HCT116 (cell line): ENCODE data around the gene IL31. TPM values are rescaled to one million over a fixed set of nuclear protein-coding genes. Genes with fewer than 3 reads are reported as not detected.
A peak's percentile ranks its signal among the peaks of the same experiment; 100 is the strongest.

ENCODE experiments used
- ATAC-seq: fragments of 200-7000 bp; cut with Tn5 transposase; 2 replicates; pipeline ENCODE4 v1.9.1; 2020; ENCODE audit warnings: mild to moderate bottlenecking, moderate library complexity
- BruUV-seq: library from RNA; stranded (reverse); fragments of 400-500 nt; replicated peaks from 2 replicates; lab custom pipeline; 2021; lab: Mats Ljungman, UMichigan
- CTCF ChIA-PET: fragments of 300-600 bp; sonication (Branson Sonifier 250); formaldehyde crosslinking; loops from one replicate; lab custom pipeline; 2021; ENCODE audit warnings: antibody characterized with exemption; lab: Charles Lee
- POLR2A ChIA-PET: fragments of 300-600, 350-600 bp; sonication (Branson Sonifier 250); formaldehyde crosslinking; loops from one replicate; lab custom pipeline; 2021; ENCODE audit warnings: antibody characterized with exemption; lab: Charles Lee
- RAD21 ChIA-PET, 2 experiments: fragments of 300-600 bp; sonication (Branson Sonifier 250); formaldehyde crosslinking; loops; one replicate each; lab custom pipeline; 2023; ENCODE audit warnings: low total read pairs in 2 of 2; ENCODE audit not compliant: uncharacterized antibody in 2 of 2, unreplicated experiment in 2 of 2, low non-redundant PET in 1 of 2; lab: Charles Lee
- DNase-seq: peaks from one replicate; pipeline ENCODE4 v3.0.0-alpha.2; 2010; ENCODE audit warnings: low read depth, low spot score
- H2AFZ ChIP-seq: fragments of 200-600 bp; shearing (Covaris generic), sonication (generic); 2 replicates; pipeline ENCODE4 v1.6.1; 2017; ENCODE audit warnings: low read depth, mixed run types, mixed read lengths, antibody characterized with exemption, low read length; ENCODE audit not compliant: poor library complexity, severe bottlenecking
- H3K27ac ChIP-seq: 2 replicates; pipeline ENCODE4 v1.5.1; 2012; ENCODE audit warnings: low read depth, low read length
- H3K27me3 ChIP-seq: fragments of 200-600 bp; sonication (generic); 2 replicates; pipeline ENCODE4 v1.6.1; 2016; ENCODE audit warnings: mixed run types, low read length, mixed read lengths; ENCODE audit not compliant: insufficient read depth
- H3K36me3 ChIP-seq, 2 experiments: fragments of 200-500 bp in 1 of 2; fragments of 200-600 bp in 1 of 2; sonication (Bioruptor generic) in 1 of 2; sonication (generic) in 1 of 2; 2 replicates each; pipeline versions ENCODE4 v1.5.1 to v1.6.1; 2014 to 2016; ENCODE audit warnings: low read length in 2 of 2, inconsistent platforms in 1 of 2, mixed read lengths in 1 of 2, mixed run types in 1 of 2; ENCODE audit not compliant: insufficient read depth in 2 of 2, control insufficient read depth in 1 of 2
- H3K4me1 ChIP-seq, 2 experiments: fragments of 200-600 bp in 1 of 2; sonication (generic) in 1 of 2; 2 replicates each; pipeline versions ENCODE4 v1.5.1 to v1.6.1; 2012 to 2017; ENCODE audit warnings: low read length in 2 of 2, inconsistent platforms in 1 of 2, mild to moderate bottlenecking in 1 of 2, mixed read lengths in 1 of 2, mixed run types in 1 of 2, moderate library complexity in 1 of 2; ENCODE audit not compliant: insufficient read depth in 2 of 2, control insufficient read depth in 1 of 2
- H3K4me2 ChIP-seq: fragments of 200-600 bp; sonication (generic); 2 replicates; pipeline ENCODE4 v1.6.1; 2017; ENCODE audit warnings: mixed run types, low read length, mixed read lengths
- H3K4me3 ChIP-seq, 2 experiments: fragments of 200-600 bp in 1 of 2; sonication (generic) in 1 of 2; replicated peaks in 1 of 2; 2 replicates each; pipeline ENCODE4 v1.5.1; 2011 to 2016; ENCODE audit warnings: low read length in 2 of 2, control low read depth in 1 of 2, low read depth in 1 of 2, mild to moderate bottlenecking in 1 of 2, mixed read lengths in 1 of 2, mixed run types in 1 of 2
- H3K79me2 ChIP-seq: fragments of 200-600 bp; sonication (generic); 2 replicates; pipeline ENCODE4 v1.6.1; 2017; ENCODE audit warnings: mild to moderate bottlenecking, mixed run types, low read length, moderate library complexity, mixed read lengths; ENCODE audit not compliant: insufficient read depth
- H3K9ac ChIP-seq: fragments of 200-600 bp; sonication (generic); 2 replicates; pipeline ENCODE4 v1.6.1; 2016; ENCODE audit warnings: low read length, mixed read lengths
- H3K9me2 ChIP-seq: fragments of 200-600 bp; sonication (generic), shearing (Covaris generic); 2 replicates; pipeline ENCODE4 v1.6.1; 2017; ENCODE audit warnings: mixed run types, mild to moderate bottlenecking, moderate library complexity; ENCODE audit not compliant: insufficient read depth
- H3K9me3 ChIP-seq, 2 experiments: fragments of 200-500 bp in 1 of 2; fragments of 200-600 bp in 1 of 2; sonication (Bioruptor generic) in 1 of 2; sonication (generic) in 1 of 2; 2 replicates each; pipeline ENCODE4 v1.6.1; 2014 to 2017; ENCODE audit warnings: low read length in 2 of 2, mixed read lengths in 2 of 2, inconsistent platforms in 1 of 2, low read depth in 1 of 2, mild to moderate bottlenecking in 1 of 2, mixed run types in 1 of 2, moderate library complexity in 1 of 2; ENCODE audit not compliant: control insufficient read depth in 1 of 2, insufficient read depth in 1 of 2
- H4K20me1 ChIP-seq: fragments of 200-600 bp; sonication (generic), shearing (Covaris generic); 2 replicates; pipeline ENCODE4 v1.6.1; 2017; ENCODE audit warnings: mixed run types, mild to moderate bottlenecking, moderate library complexity; ENCODE audit not compliant: insufficient read depth
- CBX3 ChIP-seq: IDR thresholded peaks from 2 replicates; pipeline ENCODE4 v1.6.1; 2012; ENCODE audit warnings: low read depth
- CEBPB ChIP-seq: IDR thresholded peaks from 2 replicates; pipeline ENCODE4 v1.6.1; 2012; ENCODE audit warnings: low read depth
- CTCF ChIP-seq, 3 experiments: fragments of 200-600 bp in 1 of 3; sonication (generic) in 1 of 3; IDR thresholded peaks in 2 of 3; conservative IDR thresholded peaks in 1 of 3; 2 replicates each; pipeline ENCODE4 v1.5.1; 2012 to 2017; ENCODE audit warnings: low read depth in 2 of 3, low read length in 2 of 3, antibody characterized with exemption in 1 of 3, borderline replicate concordance in 1 of 3, control low read depth in 1 of 3, mild to moderate bottlenecking in 1 of 3, mixed read lengths in 1 of 3, mixed run types in 1 of 3, moderate library complexity in 1 of 3; ENCODE audit not compliant: insufficient read depth in 1 of 3
- EGR1 ChIP-seq: IDR thresholded peaks from 2 replicates; pipeline ENCODE4 v1.6.1; 2012; ENCODE audit warnings: low read depth
- ELF1 ChIP-seq: IDR thresholded peaks from 2 replicates; pipeline ENCODE4 v1.6.1; 2012; ENCODE audit warnings: low read depth, borderline replicate concordance
- EZH2 ChIP-seq: fragments of 200-600 bp; sonication (generic); IDR thresholded peaks from 2 replicates; pipeline ENCODE4 v1.6.1; 2017; ENCODE audit warnings: antibody characterized with exemption, mixed run types
- EZH2phosphoT487 ChIP-seq: fragments of 200-600 bp; IDR thresholded peaks from 2 replicates; pipeline ENCODE4 v1.6.1; 2018; ENCODE audit warnings: antibody characterized with exemption, borderline replicate concordance
- FOSL1 ChIP-seq: IDR thresholded peaks from 2 replicates; pipeline ENCODE4 v1.6.1; 2012; ENCODE audit warnings: low read depth
- JUND ChIP-seq: IDR thresholded peaks from 2 replicates; pipeline ENCODE4 v1.6.1; 2012
- MAX ChIP-seq: IDR thresholded peaks from 2 replicates; pipeline ENCODE4 v1.6.1; 2012
- POLR2A ChIP-seq: IDR thresholded peaks from 2 replicates; pipeline ENCODE4 v1.7.0; 2011; ENCODE audit warnings: borderline replicate concordance; ENCODE audit not compliant: insufficient read depth, insufficient read length; ENCODE audit errors: extremely low read depth
- POLR2AphosphoS5 ChIP-seq: IDR thresholded peaks from 2 replicates; pipeline ENCODE4 v1.6.1; 2011; ENCODE audit warnings: mild to moderate bottlenecking, low read depth, low read length, moderate library complexity
- REST ChIP-seq: IDR thresholded peaks from 2 replicates; pipeline ENCODE4 v1.6.1; 2012; ENCODE audit warnings: low read depth
- SP1 ChIP-seq: IDR thresholded peaks from 2 replicates; pipeline ENCODE4 v1.6.1; 2012; ENCODE audit warnings: low read depth
- SRF ChIP-seq: IDR thresholded peaks from 2 replicates; pipeline ENCODE4 v1.6.1; 2012; ENCODE audit warnings: low read depth
- TCF7L2 ChIP-seq: IDR thresholded peaks from 2 replicates; pipeline ENCODE4 v1.7.0; 2011; ENCODE audit warnings: borderline replicate concordance, inconsistent platforms; ENCODE audit not compliant: insufficient read depth, insufficient read length; ENCODE audit errors: extremely low read depth
- YY1 ChIP-seq: IDR thresholded peaks from 2 replicates; pipeline ENCODE4 v1.6.1; 2011; ENCODE audit warnings: low read length, low read depth, moderate library complexity, mild to moderate bottlenecking; ENCODE audit not compliant: insufficient replicate concordance; ENCODE audit errors: extremely low read depth
- ZFX ChIP-seq: fragments of 450-650 bp; IDR thresholded peaks from 2 replicates; pipeline ENCODE4 v1.6.1; 2017
- ZNF274 ChIP-seq: fragments of 200-500 bp; sonication (Bioruptor generic); IDR thresholded peaks from 2 replicates; pipeline ENCODE4 v1.6.1; 2014; ENCODE audit warnings: mild to moderate bottlenecking, low read depth, low read length, inconsistent platforms
- intact Hi-C: fragments of 100-400 bp; cut with micrococcal nuclease; formaldehyde crosslinking; loops from 2 replicates; pipeline ENCODE4 v1.10.0; 2022
- total RNA-seq: library from RNA; stranded (reverse); gene quantifications from one replicate; pipeline ENCODE4 v1.2.1, GENCODE V29; 2021; ENCODE audit not compliant: unreplicated experiment
- TF ChIP-seq, protein P1 (sequence below): IDR thresholded peaks from 2 replicates; pipeline ENCODE4 v1.6.1; 2011; ENCODE audit warnings: mild to moderate bottlenecking, low read length, moderate library complexity; ENCODE audit not compliant: insufficient replicate concordance; ENCODE audit errors: extremely low read depth
- TF ChIP-seq, protein P2 (sequence below): IDR thresholded peaks from 2 replicates; pipeline ENCODE4 v1.6.1; 2012

IL31 gene
- total RNA-seq, 1 experiment from 2014 or later, result not detected

DNA sequence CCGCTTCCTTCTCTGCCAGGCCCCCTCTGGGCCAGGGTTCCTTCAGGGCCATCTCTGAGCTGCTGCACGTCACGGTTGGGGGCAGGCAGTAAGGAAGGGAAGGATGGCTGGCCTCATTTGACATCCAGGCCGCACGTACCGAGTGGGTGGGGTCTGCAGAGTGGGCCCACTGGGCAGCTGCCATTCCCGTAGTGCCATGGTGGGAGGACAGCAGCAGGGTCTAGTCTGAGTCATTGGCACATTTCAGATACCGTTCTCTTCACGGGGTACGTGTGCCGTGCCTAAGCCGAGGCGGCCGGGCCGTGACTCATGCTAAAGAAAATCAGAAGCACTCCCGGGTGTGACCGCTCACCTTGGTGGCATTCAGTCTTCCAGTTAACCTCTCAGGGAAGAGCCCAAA, 43.9 kb downstream of the IL31 start:
- H3K4me2 ChIP-seq, result peak overlapping the region; percentile 62
- H3K27ac ChIP-seq, result peak overlapping the region; percentile 79
- ATAC-seq, result peak; percentile 81
- peak; percentile 44 for TF ChIP-seq FOSL1
- TF ChIP-seq CTCF (IDR thresholded peaks at IDR 0.05 in 2 of 3, conservative IDR thresholded peaks at IDR 0.05 in 1 of 3; ENCODE audit: borderline replicate concordance in 1 of 3, insufficient read depth in 1 of 3, low read depth in 2 of 3, low read length in 2 of 3), result no peak
- no peak for TF ChIP-seq ZNF274
- no peak for TF ChIP-seq CEBPB
- no peak for TF ChIP-seq SRF
- no peak for TF ChIP-seq TCF7L2
- no peak for TF ChIP-seq ZFX
- TF ChIP-seq REST, result no peak
- peak; percentile 12 for TF ChIP-seq YY1
- TF ChIP-seq CBX3, result no peak
- TF ChIP-seq JUND, result peak; percentile 39; the same call in 1 of the 2 replicates
- no peak for TF ChIP-seq EZH2phosphoT487
- no peak for TF ChIP-seq POLR2A
- TF ChIP-seq MAX, result 0 out of 2 replicates have a peak, but pooled peaks have one; percentile 32
- no peak for TF ChIP-seq EGR1
- TF ChIP-seq ELF1, result no peak
- TF ChIP-seq POLR2AphosphoS5, result no peak
- TF ChIP-seq, protein P1, sequence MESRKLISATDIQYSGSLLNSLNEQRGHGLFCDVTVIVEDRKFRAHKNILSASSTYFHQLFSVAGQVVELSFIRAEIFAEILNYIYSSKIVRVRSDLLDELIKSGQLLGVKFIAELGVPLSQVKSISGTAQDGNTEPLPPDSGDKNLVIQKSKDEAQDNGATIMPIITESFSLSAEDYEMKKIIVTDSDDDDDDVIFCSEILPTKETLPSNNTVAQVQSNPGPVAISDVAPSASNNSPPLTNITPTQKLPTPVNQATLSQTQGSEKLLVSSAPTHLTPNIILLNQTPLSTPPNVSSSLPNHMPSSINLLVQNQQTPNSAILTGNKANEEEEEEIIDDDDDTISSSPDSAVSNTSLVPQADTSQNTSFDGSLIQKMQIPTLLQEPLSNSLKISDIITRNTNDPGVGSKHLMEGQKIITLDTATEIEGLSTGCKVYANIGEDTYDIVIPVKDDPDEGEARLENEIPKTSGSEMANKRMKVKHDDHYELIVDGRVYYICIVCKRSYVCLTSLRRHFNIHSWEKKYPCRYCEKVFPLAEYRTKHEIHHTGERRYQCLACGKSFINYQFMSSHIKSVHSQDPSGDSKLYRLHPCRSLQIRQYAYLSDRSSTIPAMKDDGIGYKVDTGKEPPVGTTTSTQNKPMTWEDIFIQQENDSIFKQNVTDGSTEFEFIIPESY, result no peak
- no peak for TF ChIP-seq EZH2
- no peak for TF ChIP-seq SP1
- TF ChIP-seq, protein P2, sequence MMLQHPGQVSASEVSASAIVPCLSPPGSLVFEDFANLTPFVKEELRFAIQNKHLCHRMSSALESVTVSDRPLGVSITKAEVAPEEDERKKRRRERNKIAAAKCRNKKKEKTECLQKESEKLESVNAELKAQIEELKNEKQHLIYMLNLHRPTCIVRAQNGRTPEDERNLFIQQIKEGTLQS, result no peak

More for the DNA sequence above, 43.9 kb downstream of the IL31 start:
- DNase-seq, result peak; percentile 28
- Histone ChIP-seq H3K4me3 (no peak overlapping the region), H3K36me3 (peaks cover 18 to 37% of the 10 kb centered on the region in 2 experiments; a peak in 3 of 4 replicates), H3K79me2 (peaks cover 28% of the 10 kb centered on the region), H3K4me1 (peaks cover 12 to 20% of the 10 kb centered on the region in 2 experiments), H3K27me3 (no peaks in the 10 kb centered on the region), H3K9me2 (no peaks in the 10 kb centered on the region), H2AFZ (no peak overlapping the region), H3K9me3 (no peaks in the 10 kb centered on the region), H4K20me1 (no peaks in the 10 kb centered on the region; the same call in 1 of the 2 replicates), H3K9ac (peak overlapping the region; percentile 49)
- intact Hi-C loops, result loop anchor here (2.0 kb wide), 2 partner anchors 61 to 75 kb away; no protein-coding TSS in a partner anchor
- POLR2A ChIA-PET, result no interaction called here
- CTCF ChIA-PET, result interaction anchor here (1.0 to 1.6 kb wide), 2 partner anchors 61 to 76 kb away, joined by 4 to 11 read pairs; no protein-coding TSS in a partner anchor
- RAD21 ChIA-PET, result no interaction called here
- no TSS peak for BruUV-seq
